Panc1 (cell line): ENCODE measurements around the gene MPP3. TPM values are rescaled to one million over a fixed set of nuclear protein-coding genes. Genes with fewer than 3 reads are reported as not detected.
A peak's percentile ranks its signal among the peaks of the same experiment; 100 is the strongest.

Experiments
- ATAC-seq: fragments of 200-7000 bp; cut with Tn5 transposase; 2 replicates; pipeline ENCODE4 v1.9.1; 2020; ENCODE audit warnings: mild to moderate bottlenecking, moderate library complexity
- BruUV-seq: library from RNA; stranded (reverse); fragments of 400-500 nt; replicated peaks from 2 replicates; lab custom pipeline; 2021; lab: Mats Ljungman, UMichigan
- CTCF ChIA-PET: fragments of 300-600 bp; sonication (Branson Sonifier 250); formaldehyde crosslinking; loops from one replicate; lab custom pipeline; 2022; ENCODE audit warnings: antibody characterized with exemption; lab: Charles Lee
- POLR2A ChIA-PET: fragments of 300-600 bp; sonication (Branson Sonifier 250); formaldehyde crosslinking; loops from one replicate; lab custom pipeline; 2022; ENCODE audit warnings: antibody characterized with exemption; lab: Charles Lee
- DNase-seq: peaks from one replicate; pipeline ENCODE4 v3.0.0-alpha.2; 2010; ENCODE audit warnings: low read depth, low spot score
- H3K27ac ChIP-seq: 2 replicates; pipeline ENCODE4 v1.5.1; 2011; ENCODE audit warnings: mild to moderate bottlenecking, low read length, inconsistent platforms
- H3K27me3 ChIP-seq: fragments of 200-500 bp; sonication (Bioruptor generic); 2 replicates; pipeline ENCODE4 v1.6.0; 2014; ENCODE audit warnings: low read length, inconsistent platforms; ENCODE audit not compliant: control insufficient read depth, insufficient read depth
- H3K36me3 ChIP-seq: fragments of 200-500 bp; sonication (Bioruptor generic); 2 replicates; pipeline ENCODE4 v1.5.1; 2014; ENCODE audit warnings: inconsistent platforms, mild to moderate bottlenecking, low read length, moderate library complexity; ENCODE audit not compliant: control insufficient read depth, insufficient read depth
- H3K4me1 ChIP-seq: 2 replicates; pipeline ENCODE4 v1.5.1; 2011; ENCODE audit warnings: inconsistent platforms, mild to moderate bottlenecking, low read length, moderate library complexity; ENCODE audit not compliant: control insufficient read depth, insufficient read depth
- H3K4me3 ChIP-seq, 2 experiments: 2 replicates each; pipeline ENCODE4 v1.5.1; 2011 to 2012; ENCODE audit warnings: low read depth in 2 of 2, low read length in 2 of 2, mild to moderate bottlenecking in 2 of 2, inconsistent platforms in 1 of 2, moderate library complexity in 1 of 2
- H3K9me3 ChIP-seq: fragments of 200-500 bp; sonication (Bioruptor generic); 2 replicates; pipeline ENCODE4 v1.5.1; 2014; ENCODE audit warnings: low read depth, mild to moderate bottlenecking, inconsistent platforms, low read length, moderate library complexity; ENCODE audit not compliant: control insufficient read depth, insufficient read depth
- CTCF ChIP-seq: fragments of 450-650 bp; IDR thresholded peaks from 2 replicates; pipeline ENCODE4 v1.5.1; 2017; ENCODE audit warnings: mild to moderate bottlenecking
- POLR2AphosphoS5 ChIP-seq: IDR thresholded peaks from 2 replicates; pipeline ENCODE4 v1.6.1; 2012; ENCODE audit warnings: mild to moderate bottlenecking, low read depth, low read length, moderate library complexity
- REST ChIP-seq, 2 experiments: IDR thresholded peaks; 2 replicates each; pipeline ENCODE4 v1.6.1; 2011 to 2012; ENCODE audit warnings: low read depth in 2 of 2, control low read depth in 1 of 2, low read length in 1 of 2, mild to moderate bottlenecking in 1 of 2, moderate library complexity in 1 of 2; ENCODE audit not compliant: insufficient read depth in 1 of 2
- SIN3A ChIP-seq: IDR thresholded peaks from 2 replicates; pipeline ENCODE4 v1.6.1; 2012; ENCODE audit warnings: low read depth, mild to moderate bottlenecking, low read length, moderate library complexity, borderline replicate concordance; ENCODE audit not compliant: insufficient read depth
- TCF7L2 ChIP-seq: IDR thresholded peaks from 2 replicates; pipeline ENCODE4 v1.6.1; 2011; ENCODE audit warnings: mild to moderate bottlenecking, low read depth, low read length, inconsistent platforms
- in situ Hi-C: cut with HindIII; loops from 2 replicates; pipeline ENCODE4 v1.10.0; 2016; ENCODE audit warnings: low sequenced_read_pairs, low pct_unique_long_range_greater_than_20kb
- intact Hi-C: fragments of 100-400 bp; cut with micrococcal nuclease; formaldehyde crosslinking; loops from one replicate; pipeline ENCODE4 v1.10.0; 2022; ENCODE audit not compliant: unreplicated experiment
- total RNA-seq: library from RNA; stranded (reverse); gene quantifications from one replicate; pipeline ENCODE4 v1.2.1, GENCODE V29; 2021; ENCODE audit not compliant: unreplicated experiment

Gene MPP3
- total RNA-seq, 1 experiment from 2014 or later, result 7.1 TPM

GRCh38 chr17:43834106-43834505 is 1.2 kb upstream of the MPP3 start:
- Histone ChIP-seq H3K36me3 (no peaks in the 10 kb centered on the region), H3K9me3 (no peaks in the 10 kb centered on the region), H3K27ac (no peak overlapping the region), H3K27me3 (no peaks in the 10 kb centered on the region), H3K4me3 (no peak overlapping the region), H3K4me1 (peaks cover under 1% of the 10 kb centered on the region)
- no peak for TF ChIP-seq SIN3A
- TF ChIP-seq REST (IDR thresholded peaks at IDR 0.05; ENCODE audit: insufficient read depth in 1 of 2, low read depth in 2 of 2, low read length in 1 of 2), result no peak
- POLR2A ChIA-PET, result no interaction called here
- CTCF ChIA-PET, result no interaction called here
- no TSS peak for BruUV-seq
- in situ Hi-C loops (no loop called here), intact Hi-C loops (no loop called here)
- DNase-seq (no peak), ATAC-seq (no peak)

- TF ChIP-seq POLR2AphosphoS5 (no peak), CTCF (no peak), TCF7L2 (no peak), REST (IDR thresholded peaks at IDR 0.05; ENCODE audit: insufficient read depth in 1 of 2, low read depth in 2 of 2, low read length in 1 of 2) (no peak), SIN3A (no peak)
- no TSS peak for BruUV-seq
- ATAC-seq (peak; percentile 86), DNase-seq (no peak)
- H3K4me3 ChIP-seq, result peak overlapping the region; percentile 49 to 52
- no peaks in the 10 kb centered on the region; the same call in 1 of the 2 replicates for H3K4me1 ChIP-seq
- intact Hi-C loops (no loop called here), in situ Hi-C loops (no loop called here)
- ChIA-PET CTCF (no interaction called here), POLR2A (no interaction called here)
- no peaks in the 10 kb centered on the region for H3K9me3 ChIP-seq
- no peak overlapping the region for H3K27ac ChIP-seq
- H3K36me3 ChIP-seq, result no peaks in the 10 kb centered on the region
- no peaks in the 10 kb centered on the region for H3K27me3 ChIP-seq
Observed at GRCh38 chr17:43832168-43832975, 574 bp downstream of the MPP3 start.
